IMR-90 (cell line): ENCODE data around the gene TLNRD1. TPM values are rescaled to one million over a fixed set of nuclear protein-coding genes. Genes with fewer than 3 reads are reported as not detected.

Experiments
- ATAC-seq: fragments of 200-7000 bp; cut with Tn5 transposase; 2 replicates; pipeline ENCODE4 v1.9.1; 2020; ENCODE audit warnings: low read depth, mild to moderate bottlenecking, moderate library complexity
- BruUV-seq: library from RNA; stranded (reverse); fragments of 400-500 nt; replicated peaks from 2 replicates; lab custom pipeline; 2021; lab: Mats Ljungman, UMichigan
- CTCF ChIA-PET: fragments of 300-600 bp; formaldehyde crosslinking; extraction: SDS; loops from one replicate; lab custom pipeline; 2021; ENCODE audit warnings: antibody characterized with exemption; lab: Yijun Ruan, JAX
- POLR2A ChIA-PET: fragments of 300-600 bp; sonication (Branson Sonifier 250); formaldehyde crosslinking; loops from one replicate; lab custom pipeline; 2022; ENCODE audit warnings: antibody characterized with exemption; ENCODE audit not compliant: unreplicated experiment; lab: Charles Lee
- DNase-seq: peaks from one replicate; pipeline ENCODE4 v3.0.0; 2013
- H2AFZ ChIP-seq: replicated peaks from 2 replicates; pipeline ENCODE3; 2013; ENCODE audit warnings: low read length, mild to moderate bottlenecking; ENCODE audit not compliant: poor library complexity
- H2AK5ac ChIP-seq: 2 replicates; pipeline ENCODE4 v1.6.1; 2013; ENCODE audit warnings: low read depth, low read length, inconsistent platforms
- H2AK9ac ChIP-seq: replicated peaks from 2 replicates; pipeline ENCODE3; 2013; ENCODE audit warnings: mild to moderate bottlenecking, low read depth, low read length, moderate library complexity; ENCODE audit not compliant: poor library complexity
- H2BK120ac ChIP-seq: 2 replicates; pipeline ENCODE4 v1.6.1; 2013; ENCODE audit warnings: low read depth, low read length, inconsistent platforms
- H2BK15ac ChIP-seq: 3 replicates; pipeline ENCODE4 v1.6.1; 2013; ENCODE audit warnings: low read depth, low read length, inconsistent platforms
- H2BK20ac ChIP-seq: 2 replicates; pipeline ENCODE4 v1.6.1; 2013; ENCODE audit warnings: low read depth, mild to moderate bottlenecking, inconsistent platforms, low read length, moderate library complexity
- H2BK5ac ChIP-seq: 2 replicates; pipeline ENCODE4 v1.6.1; 2013; ENCODE audit warnings: mild to moderate bottlenecking, low read depth, low read length, inconsistent platforms; ENCODE audit not compliant: poor library complexity, severe bottlenecking
- H3K14ac ChIP-seq: replicated peaks from 2 replicates; pipeline ENCODE4 v1.6.1; 2013; ENCODE audit warnings: low read depth, low read length, inconsistent platforms
- H3K18ac ChIP-seq: 2 replicates; pipeline ENCODE4 v1.6.1; 2013; ENCODE audit warnings: low read depth, low read length, control low read depth
- H3K23ac ChIP-seq: 2 replicates; pipeline ENCODE4 v1.6.1; 2013; ENCODE audit warnings: low read depth, low read length, inconsistent platforms
- H3K27ac ChIP-seq: 2 replicates; pipeline ENCODE4 v1.5.1; 2013; ENCODE audit warnings: mild to moderate bottlenecking, control low read depth, low read length; ENCODE audit not compliant: insufficient read depth
- H3K27me3 ChIP-seq: 2 replicates; pipeline ENCODE4 v1.6.1; 2013; ENCODE audit warnings: low read length; ENCODE audit not compliant: control insufficient read depth, insufficient read depth
- H3K36me3 ChIP-seq: 2 replicates; pipeline ENCODE4 v1.6.1; 2013; ENCODE audit warnings: low read length, mixed read lengths; ENCODE audit not compliant: control insufficient read depth, insufficient read depth
- H3K4ac ChIP-seq: 2 replicates; pipeline ENCODE4 v1.6.1; 2013; ENCODE audit warnings: low read depth, low read length, inconsistent platforms
- H3K4me1 ChIP-seq: 2 replicates; pipeline ENCODE4 v1.6.1; 2013; ENCODE audit warnings: low read length, mixed read lengths; ENCODE audit not compliant: control insufficient read depth, insufficient read depth
- H3K4me2 ChIP-seq: 2 replicates; pipeline ENCODE4 v1.6.1; 2013; ENCODE audit warnings: low read depth, mild to moderate bottlenecking, control low read depth, low read length, moderate library complexity
- H3K4me3 ChIP-seq: 2 replicates; pipeline ENCODE4 v1.5.1; 2013; ENCODE audit warnings: low read depth, mild to moderate bottlenecking, control low read depth, low read length, moderate library complexity; ENCODE audit not compliant: insufficient read depth
- H3K56ac ChIP-seq: 2 replicates; pipeline ENCODE4 v1.6.1; 2013; ENCODE audit warnings: low read length, inconsistent platforms; ENCODE audit not compliant: insufficient read depth; ENCODE audit errors: extremely low read depth
- H3K79me1 ChIP-seq, 2 experiments: 2 replicates each; pipeline ENCODE4 v1.6.1; 2013; ENCODE audit warnings: low read length in 2 of 2, inconsistent platforms in 1 of 2, low read depth in 1 of 2
- H3K9ac ChIP-seq: 2 replicates; pipeline ENCODE4 v1.6.1; 2013; ENCODE audit warnings: low read depth, low read length, control low read depth
- H3K9me1 ChIP-seq: 2 replicates; pipeline ENCODE4 v1.6.1; 2013; ENCODE audit warnings: low read length, inconsistent platforms; ENCODE audit not compliant: insufficient read depth
- H3K9me3 ChIP-seq: 2 replicates; pipeline ENCODE4 v1.6.1; 2013; ENCODE audit warnings: low read length; ENCODE audit not compliant: control insufficient read depth, insufficient read depth
- H4K20me1 ChIP-seq: 2 replicates; pipeline ENCODE4 v1.6.1; 2013; ENCODE audit warnings: low read length, inconsistent platforms; ENCODE audit not compliant: insufficient read depth
- H4K5ac ChIP-seq: 2 replicates; pipeline ENCODE4 v1.6.1; 2013; ENCODE audit warnings: mild to moderate bottlenecking, low read depth, low read length, control low read depth
- H4K8ac ChIP-seq, 2 experiments: 2 replicates each; pipeline ENCODE4 v1.6.1; 2013; ENCODE audit warnings: low read depth in 2 of 2, low read length in 2 of 2, control low read depth in 1 of 2, inconsistent platforms in 1 of 2
- H4K91ac ChIP-seq: 2 replicates; pipeline ENCODE4 v1.6.1; 2013; ENCODE audit warnings: low read depth, low read length, inconsistent platforms; ENCODE audit not compliant: insufficient read depth
- BHLHE40 ChIP-seq: fragments of 150-350 bp; IDR thresholded peaks from 2 replicates; pipeline ENCODE4 v1.6.1; 2016; ENCODE audit warnings: mild to moderate bottlenecking, low read depth, low read length
- CEBPB ChIP-seq: IDR thresholded peaks from 2 replicates; pipeline ENCODE4 v1.6.1; 2012; ENCODE audit warnings: low read depth, low read length, improper control_type of control experiment
- ELK1 ChIP-seq: fragments of 150-350 bp; IDR thresholded peaks from 2 replicates; pipeline ENCODE4 v1.6.1; 2016; ENCODE audit warnings: low read depth, mild to moderate bottlenecking, low read length, moderate library complexity, borderline replicate concordance
- FOS ChIP-seq: fragments of 150-350 bp; IDR thresholded peaks from 2 replicates; pipeline ENCODE4 v1.6.1; 2016; ENCODE audit warnings: low read depth, low read length
- MAZ ChIP-seq: IDR thresholded peaks from 2 replicates; pipeline ENCODE4 v1.6.1; 2012; ENCODE audit warnings: low read depth, mild to moderate bottlenecking, low read length, improper control_type of control experiment, moderate library complexity, borderline replicate concordance
- MXI1 ChIP-seq: IDR thresholded peaks from 2 replicates; pipeline ENCODE4 v1.6.1; 2012; ENCODE audit warnings: low read depth, mild to moderate bottlenecking, low read length, moderate library complexity, borderline replicate concordance
- NFE2L2 ChIP-seq: fragments of 150-350 bp; IDR thresholded peaks from 2 replicates; pipeline ENCODE4 v1.6.1; 2016; ENCODE audit warnings: low read depth, mild to moderate bottlenecking, low read length
- POLR2A ChIP-seq: IDR thresholded peaks from 2 replicates; pipeline ENCODE4 v1.6.1; 2012; ENCODE audit warnings: mild to moderate bottlenecking, low read depth, low read length
- RAD21 ChIP-seq: IDR thresholded peaks from 2 replicates; pipeline ENCODE4 v1.6.1; 2012; ENCODE audit warnings: low read length, improper control_type of control experiment
- RFX5 ChIP-seq: IDR thresholded peaks from 2 replicates; pipeline ENCODE4 v1.8.0; 2012; ENCODE audit warnings: low read depth, mild to moderate bottlenecking, low read length, moderate library complexity
- SMC3 ChIP-seq: fragments of 150-350 bp; IDR thresholded peaks from 2 replicates; pipeline ENCODE4 v1.6.1; 2016; ENCODE audit warnings: low read depth, mild to moderate bottlenecking, antibody characterized with exemption, low read length, moderate library complexity
- USF2 ChIP-seq: fragments of 150-350 bp; IDR thresholded peaks from 2 replicates; pipeline ENCODE4 v1.6.1; 2017; ENCODE audit warnings: mild to moderate bottlenecking, antibody characterized with exemption, low read length, low read depth
- WGBS, 2 experiments: methylation state at CpG; one replicate each; pipeline versions ENCODE4 v1.1.5 to v1.1.7; 2013; ENCODE audit warnings: missing lambda C conversion rate in 2 of 2; ENCODE audit not compliant: insufficient read length in 1 of 2; ENCODE audit errors: extremely low coverage in 2 of 2; 5-methylcytosine and 5-hydroxymethylcytosine counted together
- dilution Hi-C: fragments of 300-500 bp; cut with HindIII; formaldehyde crosslinking; loops from one replicate; pipeline ENCODE4 v1.14.3; 2018; ENCODE audit warnings: low sequenced_read_pairs; ENCODE audit not compliant: unreplicated experiment
- in situ Hi-C: fragments of 300-500 bp; cut with MboI; formaldehyde crosslinking; loops from 3 replicates; pipeline ENCODE4 v1.14.3; 2019; ENCODE audit warnings: low sequenced_read_pairs, inconsistent platforms, mixed read lengths
- intact Hi-C: fragments of 100-400 bp; cut with micrococcal nuclease; formaldehyde crosslinking; loops from 2 replicates; pipeline ENCODE4 v1.10.0; 2022
- polyA plus RNA-seq, 3 experiments: library from polyadenylated mRNA; depleted of rRNA; stranded (reverse); fragments of >200 nt; gene quantifications; 2 replicates each; pipeline ENCODE4 v1.2.3, GENCODE V29; 2012; ENCODE audit warnings: low replicate concordance in 1 of 3
- total RNA-seq: library from RNA; depleted of rRNA; stranded (reverse); fragments of >200 nt; gene quantifications from 2 replicates; pipeline ENCODE4 v1.2.3, GENCODE V29; 2012

TLNRD1 gene
- total and polyA plus RNA-seq, 2 of the 4 experiments (the other 2 are of a cell fraction), result 2.2 to 6.8 TPM

- H2AK9ac ChIP-seq, result no peak overlapping the region
- H4K91ac ChIP-seq, result no peak overlapping the region
- peaks cover 6% of the 10 kb centered on the region for H3K36me3 ChIP-seq
- no peak overlapping the region for H2BK15ac ChIP-seq
- in situ Hi-C loops (no loop called here), intact Hi-C loops (no loop called here), dilution Hi-C loops (no loop called here)
- H3K18ac ChIP-seq, result no peak overlapping the region
- BruUV-seq, result no TSS peak
- ChIA-PET POLR2A (no interaction called here), CTCF (interaction anchor here (2.0 kb wide), 1 partner anchor 15 kb away, joined by 6 read pairs; no protein-coding TSS in a partner anchor)
- H2BK5ac ChIP-seq, result no peak overlapping the region
- H3K9ac ChIP-seq, result no peak overlapping the region
- no peak for ATAC-seq
- no peaks in the 10 kb centered on the region for H3K27me3 ChIP-seq
- DNase-seq, result no peak
- WGBS, 2 experiments, result 90% methylated on average over 5 of the region's 9 CpGs; no CpG with 5 or more reads in 1 of the 2 experiments
- H3K9me3 ChIP-seq, result no peaks in the 10 kb centered on the region
- no peak overlapping the region for H3K14ac ChIP-seq
- H4K8ac ChIP-seq, result no peak overlapping the region
- H3K4ac ChIP-seq, result no peak overlapping the region
- 0 out of 2 replicates have a peak overlapping the region, but pooled peaks have one; percentile 13 for H3K23ac ChIP-seq
- peaks cover 27 to 76% of the 10 kb centered on the region in 2 experiments for H3K79me1 ChIP-seq
- TF ChIP-seq ELK1 (no peak), SMC3 (no peak), MXI1 (no peak), USF2 (no peak), MAZ (no peak), POLR2A (no peak), RFX5 (no peak), FOS (no peak), BHLHE40 (no peak), NFE2L2 (no peak), RAD21 (no peak), CEBPB (no peak)
- H4K20me1 ChIP-seq, result peaks cover 25% of the 10 kb centered on the region; the same call in 1 of the 2 replicates
- H3K9me1 ChIP-seq, result peaks cover 14% of the 10 kb centered on the region
- no peak overlapping the region for H2AFZ ChIP-seq
- no peak overlapping the region for H3K4me3 ChIP-seq
- H2BK20ac ChIP-seq, result no peak overlapping the region
- no peak overlapping the region for H2BK120ac ChIP-seq
- no peak overlapping the region for H3K27ac ChIP-seq
- H3K56ac ChIP-seq, result no peak overlapping the region
- H3K4me1 ChIP-seq, result peaks cover 5% of the 10 kb centered on the region
- H2AK5ac ChIP-seq, result no peak overlapping the region
- no peak overlapping the region for H3K4me2 ChIP-seq
- H4K5ac ChIP-seq, result no peak overlapping the region
Measured at GRCh38 chr15:80984856-80985255, 15.9 kb upstream of the TLNRD1 start.
